OCI-LY1 (cell line): Measurements from ENCODE around the gene SEMA3D.

Experiments used
- CTCF ChIP-seq: fragments of 200-600 bp; sonication (generic), shearing (Covaris generic); IDR thresholded peaks from 2 replicates; pipeline ENCODE4 v1.5.1; 2017; ENCODE audit warnings: mild to moderate bottlenecking, antibody characterized with exemption, low read length, moderate library complexity, mixed read lengths
- EZH2 ChIP-seq: fragments of 200-600 bp; sonication (generic), shearing (Covaris generic); IDR thresholded peaks from 2 replicates; pipeline ENCODE4 v1.8.0; 2017; ENCODE audit warnings: borderline replicate concordance, mixed run types, mild to moderate bottlenecking, antibody characterized with exemption, low read length, moderate library complexity, mixed read lengths

GRCh38 chr7:85095806-85096205, 91.0 kb downstream of the SEMA3D start:
- no peak for TF ChIP-seq CTCF
- TF ChIP-seq EZH2 = no peak
